Mesendoderm (in vitro differentiated cells): ENCODE measurements around the gene VIT.

ENCODE experiments used
- DNase-seq: peaks from one replicate; pipeline ENCODE4 v3.0.0; 2013
- H2AK5ac ChIP-seq: 2 replicates; pipeline ENCODE4 v1.6.1; 2013; ENCODE audit warnings: low read length, inconsistent platforms
- H2BK120ac ChIP-seq: 2 replicates; pipeline ENCODE4 v1.6.1; 2013; ENCODE audit warnings: low read depth, mild to moderate bottlenecking, low read length, moderate library complexity, mixed read lengths
- H2BK15ac ChIP-seq: replicated peaks from 2 replicates; pipeline ENCODE4 v1.6.1; 2013; ENCODE audit warnings: low read depth, mild to moderate bottlenecking, moderate library complexity
- H2BK5ac ChIP-seq: 2 replicates; pipeline ENCODE4 v1.6.1; 2013; ENCODE audit warnings: low read length, inconsistent platforms
- H3K18ac ChIP-seq: 2 replicates; pipeline ENCODE4 v1.6.1; 2013; ENCODE audit warnings: mild to moderate bottlenecking, low read length, mixed read lengths
- H3K23ac ChIP-seq: one replicate; pipeline ENCODE4 v1.6.1; 2013; ENCODE audit warnings: low read length
- H3K27ac ChIP-seq: 2 replicates; pipeline ENCODE4 v1.5.1; 2013; ENCODE audit warnings: low read depth, mild to moderate bottlenecking, inconsistent platforms, low read length, moderate library complexity
- H3K27me3 ChIP-seq: 2 replicates; pipeline ENCODE4 v1.6.1; 2013; ENCODE audit warnings: low read length, control low read depth, mild to moderate bottlenecking, inconsistent platforms; ENCODE audit not compliant: insufficient read depth, poor library complexity
- H3K36me3 ChIP-seq: 2 replicates; pipeline ENCODE4 v1.6.1; 2013; ENCODE audit warnings: low read length, inconsistent platforms; ENCODE audit not compliant: control insufficient read depth, insufficient read depth
- H3K4ac ChIP-seq: one replicate; pipeline ENCODE4 v1.6.1; 2013; ENCODE audit warnings: low read depth, mild to moderate bottlenecking, low read length, moderate library complexity
- H3K4me1 ChIP-seq: 2 replicates; pipeline ENCODE4 v1.6.1; 2013; ENCODE audit warnings: low read depth, low read length, inconsistent platforms; ENCODE audit not compliant: control insufficient read depth
- H3K4me2 ChIP-seq: 2 replicates; pipeline ENCODE4 v1.6.1; 2013; ENCODE audit warnings: low read length
- H3K4me3 ChIP-seq: 2 replicates; pipeline ENCODE4 v1.5.1; 2013; ENCODE audit warnings: mild to moderate bottlenecking, low read length
- H3K56ac ChIP-seq: one replicate; pipeline ENCODE4 v1.6.1; 2013; ENCODE audit warnings: low read length
- H3K79me1 ChIP-seq: 2 replicates; pipeline ENCODE4 v1.6.1; 2013; ENCODE audit warnings: low read length, inconsistent platforms
- H3K79me2 ChIP-seq: 2 replicates; pipeline ENCODE4 v1.6.1; 2013; ENCODE audit warnings: mild to moderate bottlenecking, low read length; ENCODE audit not compliant: control insufficient read depth, insufficient read depth
- H3K9ac ChIP-seq: 2 replicates; pipeline ENCODE4 v1.6.1; 2013; ENCODE audit warnings: low read length, inconsistent platforms
- H4K5ac ChIP-seq: one replicate; pipeline ENCODE4 v1.6.1; 2013; ENCODE audit warnings: low read length
- H4K8ac ChIP-seq: one replicate; pipeline ENCODE4 v1.6.1; 2013; ENCODE audit warnings: low read depth, mild to moderate bottlenecking, control low read depth, low read length, moderate library complexity
- WGBS: extraction: QIAGEN DNeasy Blood & Tissue Kit; methylation state at CpG from one replicate; pipeline ENCODE4 v1.1.7; 2013; ENCODE audit warnings: low lambda C conversion rate, missing lambda C conversion rate; ENCODE audit not compliant: insufficient coverage; ENCODE audit errors: extremely low coverage; 5-methylcytosine and 5-hydroxymethylcytosine counted together

VIT gene

DNA sequence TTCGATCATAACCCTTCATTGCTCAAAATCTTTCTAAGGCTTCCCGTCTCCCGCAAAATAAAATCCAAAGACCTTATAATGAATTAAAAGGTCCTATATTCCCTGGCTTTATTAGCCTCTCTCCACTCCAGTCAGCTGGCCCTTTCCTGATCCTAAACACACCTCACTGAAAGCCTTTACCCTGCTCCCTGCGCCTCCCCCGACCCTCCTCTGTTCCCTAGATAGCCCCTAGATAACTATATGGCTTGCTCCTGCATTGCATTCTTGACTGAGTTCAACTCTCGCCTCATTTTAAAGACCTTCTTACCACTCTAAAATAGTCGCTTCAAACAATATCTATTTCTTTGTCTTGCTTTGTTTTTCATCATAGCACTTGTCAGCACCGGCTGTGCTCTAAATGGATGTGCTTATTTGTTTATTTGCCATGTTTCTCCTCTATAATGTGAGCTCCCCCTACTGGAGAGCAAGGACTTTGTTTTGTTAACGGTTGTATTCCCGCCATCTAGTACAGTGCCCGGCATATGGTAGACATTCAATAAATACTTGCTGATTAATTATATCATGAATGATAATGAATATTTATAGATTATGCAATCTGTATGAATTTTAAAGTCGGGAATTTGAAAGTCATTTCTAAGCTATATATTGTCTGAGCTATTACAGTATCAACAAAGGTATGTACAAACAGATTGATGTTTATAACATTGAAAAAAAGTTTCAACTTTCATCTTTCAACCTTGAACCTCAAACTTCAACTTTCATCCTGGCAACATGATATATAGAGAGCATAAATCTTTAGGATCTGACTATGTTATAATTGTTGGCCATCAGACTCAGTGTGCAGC is 32.4 kb upstream of the VIT start:
- H3K4ac ChIP-seq: no peak overlapping the region
- no peak overlapping the region for H2BK15ac ChIP-seq
- no peaks in the 10 kb centered on the region for H3K27me3 ChIP-seq
- no peak overlapping the region for H3K4me3 ChIP-seq
- no peak overlapping the region for H3K23ac ChIP-seq
- no peaks in the 10 kb centered on the region for H3K79me2 ChIP-seq
- no peaks in the 10 kb centered on the region for H3K79me1 ChIP-seq
- no peak overlapping the region for H2BK120ac ChIP-seq
- no peak overlapping the region for H4K8ac ChIP-seq
- no peak overlapping the region for H3K9ac ChIP-seq
- no peak overlapping the region for H4K5ac ChIP-seq
- H3K36me3 ChIP-seq: no peaks in the 10 kb centered on the region
- no peak overlapping the region for H3K4me2 ChIP-seq
- no peak overlapping the region for H3K18ac ChIP-seq
- H3K4me1 ChIP-seq: peaks cover 2% of the 10 kb centered on the region
- peak; percentile 85 for DNase-seq
- H3K56ac ChIP-seq: no peak overlapping the region
- H3K27ac ChIP-seq: no peak overlapping the region
- 100% methylated on average over 3 of the region's 12 CpGs for WGBS
- H2BK5ac ChIP-seq: no peak overlapping the region
- no peak overlapping the region for H2AK5ac ChIP-seq

DNA sequence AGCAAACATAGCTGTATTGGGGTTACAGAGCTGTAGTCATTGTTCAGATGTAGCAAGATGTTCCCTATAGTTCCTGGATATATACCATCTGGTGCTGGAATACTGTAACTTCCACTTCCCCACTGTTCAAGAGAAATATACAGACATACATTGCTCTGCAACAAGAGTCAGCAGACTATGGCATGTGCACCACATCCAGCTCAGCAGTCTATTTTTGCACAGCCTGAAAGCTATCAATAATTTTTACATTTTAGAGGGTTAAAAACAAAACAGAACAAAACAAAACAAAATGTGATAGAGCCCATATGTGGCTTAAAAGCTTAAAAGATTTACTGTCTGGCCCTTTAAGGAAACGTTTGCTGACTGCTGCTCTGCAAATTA is 31.8 kb upstream of the VIT start:
- no peak overlapping the region for H3K18ac ChIP-seq
- H3K4me2 ChIP-seq: no peak overlapping the region
- no peak overlapping the region for H3K56ac ChIP-seq
- H3K27ac ChIP-seq: no peak overlapping the region
- no CpG with 5 or more reads among the region's 1 CpG for WGBS
- no peak overlapping the region for H2AK5ac ChIP-seq
- no peak overlapping the region for H2BK120ac ChIP-seq
- no peak overlapping the region for H3K4ac ChIP-seq
- H3K4me3 ChIP-seq: no peak overlapping the region
- H3K27me3 ChIP-seq: no peaks in the 10 kb centered on the region
- no peak overlapping the region for H3K23ac ChIP-seq
- H2BK15ac ChIP-seq: no peak overlapping the region
- no peak overlapping the region for H4K8ac ChIP-seq
- no peak overlapping the region for H4K5ac ChIP-seq
- no peaks in the 10 kb centered on the region for H3K36me3 ChIP-seq
- no peak overlapping the region for H3K9ac ChIP-seq
- H2BK5ac ChIP-seq: no peak overlapping the region
- H3K79me1 ChIP-seq: no peaks in the 10 kb centered on the region
- no peaks in the 10 kb centered on the region for H3K79me2 ChIP-seq
- DNase-seq: no peak
- H3K4me1 ChIP-seq: peaks cover 2% of the 10 kb centered on the region

DNA sequence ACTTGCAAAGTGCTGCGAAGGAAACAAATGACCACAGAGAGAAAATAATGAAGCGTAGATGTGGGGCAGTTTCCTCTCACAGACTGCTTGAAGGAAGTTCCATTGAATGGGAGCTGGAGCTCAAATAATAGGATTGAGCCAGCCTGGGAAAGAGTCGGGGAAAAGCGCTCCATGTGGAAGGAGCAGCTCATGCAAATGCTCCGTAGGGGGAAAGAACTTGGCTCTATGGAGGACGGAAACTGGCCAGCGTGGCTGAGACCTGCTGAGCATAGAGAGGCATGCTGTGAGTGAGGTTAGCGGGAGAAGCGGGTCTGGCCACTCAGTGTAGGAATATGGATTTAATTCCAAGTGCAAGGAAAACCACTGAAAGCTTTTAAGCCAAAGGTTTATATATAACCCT is 28.6 kb upstream of the VIT start:
- Histone ChIP-seq H3K23ac (no peak overlapping the region), H4K5ac (no peak overlapping the region), H3K27ac (no peak overlapping the region), H3K4ac (no peak overlapping the region), H3K79me1 (no peaks in the 10 kb centered on the region), H4K8ac (no peak overlapping the region), H3K18ac (no peak overlapping the region), H3K4me2 (no peak overlapping the region), H2BK15ac (no peak overlapping the region), H3K56ac (no peak overlapping the region), H2BK120ac (no peak overlapping the region), H3K9ac (no peak overlapping the region), H3K79me2 (no peaks in the 10 kb centered on the region), H2BK5ac (no peak overlapping the region), H3K36me3 (no peaks in the 10 kb centered on the region), H3K4me1 (peaks cover 2% of the 10 kb centered on the region), H2AK5ac (no peak overlapping the region), H3K4me3 (no peak overlapping the region), H3K27me3 (no peaks in the 10 kb centered on the region)
- WGBS: no CpG with 5 or more reads among the region's 9 CpGs
- DNase-seq: peak; percentile 62

DNA sequence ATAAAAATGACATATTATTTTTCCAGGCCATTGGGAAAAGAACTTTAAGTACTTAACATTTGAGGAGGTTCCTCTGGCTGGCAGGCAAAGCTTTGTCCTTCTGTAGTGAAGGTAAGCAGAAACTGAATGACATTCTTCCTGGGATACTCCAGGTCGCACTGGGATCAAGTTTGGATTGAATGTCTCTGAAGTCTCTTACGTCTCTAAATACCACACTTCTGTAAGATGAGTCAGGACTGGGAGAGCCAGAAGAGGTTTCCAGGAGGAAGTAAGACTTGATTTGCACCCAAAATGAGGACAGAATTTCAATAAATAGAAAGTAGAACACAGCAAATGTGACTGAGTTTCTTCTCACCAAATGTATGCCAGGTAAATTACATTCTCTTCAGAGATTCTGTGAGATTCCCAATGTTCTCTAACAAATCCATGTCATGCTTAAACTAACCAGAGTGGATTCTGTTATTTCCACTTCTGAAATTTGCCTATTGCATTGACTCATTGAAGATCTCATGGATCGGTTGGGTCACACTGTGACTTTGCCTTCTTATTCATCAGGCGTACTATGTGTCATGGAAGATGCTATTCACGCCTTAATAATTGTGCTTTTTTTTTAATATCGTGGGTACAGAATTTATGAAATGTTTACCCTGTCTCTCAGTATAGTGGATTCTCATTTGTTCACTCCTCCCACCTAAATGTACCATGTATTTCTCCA is 25.5 kb upstream of the VIT start:
- no peak overlapping the region for H2AK5ac ChIP-seq
- peak; percentile 28 for DNase-seq
- H3K79me2 ChIP-seq: no peaks in the 10 kb centered on the region
- H3K56ac ChIP-seq: no peak overlapping the region
- no peak overlapping the region for H2BK5ac ChIP-seq
- H4K5ac ChIP-seq: no peak overlapping the region
- H3K23ac ChIP-seq: no peak overlapping the region
- no CpG with 5 or more reads among the region's 6 CpGs for WGBS
- no peaks in the 10 kb centered on the region for H3K27me3 ChIP-seq
- no peak overlapping the region for H3K4me2 ChIP-seq
- no peaks in the 10 kb centered on the region for H3K79me1 ChIP-seq
- H3K27ac ChIP-seq: no peak overlapping the region
- H3K4me3 ChIP-seq: no peak overlapping the region
- no peak overlapping the region for H2BK120ac ChIP-seq
- H3K4ac ChIP-seq: no peak overlapping the region
- H3K4me1 ChIP-seq: peaks cover 2% of the 10 kb centered on the region
- no peak overlapping the region for H2BK15ac ChIP-seq
- H3K36me3 ChIP-seq: no peaks in the 10 kb centered on the region
- no peak overlapping the region for H4K8ac ChIP-seq
- no peak overlapping the region for H3K9ac ChIP-seq
- peak overlapping the region; percentile 28 for H3K18ac ChIP-seq

DNA sequence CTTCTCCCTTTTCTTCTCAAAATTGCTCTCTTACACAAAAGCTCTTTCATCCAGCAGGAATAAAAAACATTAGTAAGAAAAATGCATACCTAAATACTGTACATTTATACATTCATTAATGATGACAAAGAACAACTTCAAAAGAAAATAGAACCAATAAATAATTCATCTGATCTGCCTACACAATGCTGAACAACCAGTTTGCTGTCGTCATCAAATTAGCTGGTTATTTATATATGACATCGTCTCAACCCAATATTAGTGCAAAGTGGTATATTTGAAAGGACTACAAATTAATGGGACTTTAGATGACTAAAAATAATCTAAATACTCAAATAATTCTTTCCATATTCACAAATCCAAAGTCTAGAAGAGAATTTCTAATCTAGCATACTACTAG is 24.8 kb upstream of the VIT start:
- H3K79me1 ChIP-seq: no peaks in the 10 kb centered on the region
- no peak overlapping the region for H3K4me3 ChIP-seq
- H4K5ac ChIP-seq: no peak overlapping the region
- no peak overlapping the region for H2BK120ac ChIP-seq
- no CpG with 5 or more reads among the region's 2 CpGs for WGBS
- H3K36me3 ChIP-seq: no peaks in the 10 kb centered on the region
- H3K27ac ChIP-seq: no peak overlapping the region
- H3K4me2 ChIP-seq: no peak overlapping the region
- no peak for DNase-seq
- no peak overlapping the region for H3K4ac ChIP-seq
- H3K79me2 ChIP-seq: no peaks in the 10 kb centered on the region
- H4K8ac ChIP-seq: no peak overlapping the region
- H3K23ac ChIP-seq: no peak overlapping the region
- H3K56ac ChIP-seq: no peak overlapping the region
- H3K9ac ChIP-seq: no peak overlapping the region
- H2AK5ac ChIP-seq: no peak overlapping the region
- H3K27me3 ChIP-seq: no peaks in the 10 kb centered on the region
- H2BK15ac ChIP-seq: no peak overlapping the region
- no peak overlapping the region for H2BK5ac ChIP-seq
- H3K18ac ChIP-seq: no peak overlapping the region
- H3K4me1 ChIP-seq: peaks cover 2% of the 10 kb centered on the region
